Liver (tissue), 9 donors: Measurements from ENCODE around the gene CGB2. TPM values are rescaled to one million over a fixed set of nuclear protein-coding genes. Genes with fewer than 3 reads are reported as not detected.
A peak's percentile ranks its signal among the peaks of the same experiment; 100 is the strongest.

ENCODE experiments used
- DNase-seq: peaks from one replicate; pipeline ENCODE4 v3.0.0-alpha.2; 2017; ENCODE audit warnings: low spot score
- H3K27ac ChIP-seq, 2 donors: one replicate each; pipeline ENCODE4 v1.7.0; 2013; ENCODE audit warnings: inconsistent platforms in 2 of 2, low read length in 2 of 2, control low read depth in 1 of 2, low read depth in 1 of 2, mild to moderate bottlenecking in 1 of 2
- H3K27me3 ChIP-seq, 4 donors: one replicate each; pipeline versions ENCODE4 v1.6.1 to v1.7.0; 2013; ENCODE audit warnings: low read length in 3 of 4, inconsistent platforms in 1 of 4, mild to moderate bottlenecking in 1 of 4, moderate library complexity in 1 of 4; ENCODE audit not compliant: control insufficient read depth in 4 of 4, insufficient read depth in 4 of 4
- H3K36me3 ChIP-seq, 4 donors: one replicate each; pipeline versions ENCODE4 v1.6.1 to v1.7.0; 2013; ENCODE audit warnings: low read length in 3 of 4, mild to moderate bottlenecking in 3 of 4, low read depth in 1 of 4, moderate library complexity in 1 of 4; ENCODE audit not compliant: control insufficient read depth in 4 of 4, insufficient read depth in 3 of 4
- H3K4me1 ChIP-seq, 4 donors: one replicate each; pipeline versions ENCODE4 v1.6.1 to v1.7.0; 2013; ENCODE audit warnings: low read length in 3 of 4, mild to moderate bottlenecking in 3 of 4, moderate library complexity in 1 of 4; ENCODE audit not compliant: control insufficient read depth in 4 of 4, insufficient read depth in 4 of 4
- H3K4me3 ChIP-seq, 3 donors: one replicate each; pipeline versions ENCODE4 v1.6.1 to v1.7.0; 2013; ENCODE audit warnings: low read length in 3 of 3, control low read depth in 1 of 3, low read depth in 1 of 3, mild to moderate bottlenecking in 1 of 3
- H3K9ac ChIP-seq, 2 donors: one replicate each; pipeline ENCODE4 v1.7.0; 2013; ENCODE audit warnings: low read length in 2 of 2, mild to moderate bottlenecking in 2 of 2, moderate library complexity in 2 of 2, control low read depth in 1 of 2, low read depth in 1 of 2
- H3K9me3 ChIP-seq, 4 donors: one replicate each; pipeline versions ENCODE4 v1.6.1 to v1.7.0; 2013; ENCODE audit warnings: low read length in 3 of 4; ENCODE audit not compliant: control insufficient read depth in 4 of 4
- CTCF ChIP-seq: fragments of 150-350 bp; IDR thresholded peaks from 2 replicates; pipeline ENCODE4 v1.5.1; 2017; ENCODE audit warnings: improper control_type of control experiment, low read depth, low read length; ENCODE audit not compliant: missing input control
- EGR1 ChIP-seq, 2 donors: IDR thresholded peaks; 2 replicates each; pipeline ENCODE4 v1.6.1; 2016 to 2018; ENCODE audit warnings: antibody characterized with exemption in 2 of 2, low read depth in 2 of 2
- FOXA1 ChIP-seq: IDR thresholded peaks from 2 replicates; pipeline ENCODE4 v1.6.1; 2016; ENCODE audit warnings: antibody characterized with exemption
- FOXA2 ChIP-seq: IDR thresholded peaks from 2 replicates; pipeline ENCODE4 v1.6.1; 2016; ENCODE audit warnings: antibody characterized with exemption
- MAX ChIP-seq: IDR thresholded peaks from 2 replicates; pipeline ENCODE4 v1.6.1; 2016; ENCODE audit warnings: antibody characterized with exemption
- RAD21 ChIP-seq, 2 donors: IDR thresholded peaks; 2 replicates each; pipeline ENCODE4 v1.6.1; 2016; ENCODE audit warnings: antibody characterized with exemption in 2 of 2, mild to moderate bottlenecking in 2 of 2
- REST ChIP-seq: IDR thresholded peaks from 2 replicates; pipeline ENCODE4 v1.6.1; 2016; ENCODE audit warnings: antibody characterized with exemption, mild to moderate bottlenecking
- SP1 ChIP-seq: IDR thresholded peaks from 2 replicates; pipeline ENCODE4 v1.6.1; 2018; ENCODE audit warnings: antibody characterized with exemption, mild to moderate bottlenecking
- TAF1 ChIP-seq: conservative IDR thresholded peaks from 2 replicates; pipeline ENCODE4 v1.6.1; 2016; ENCODE audit warnings: antibody characterized with exemption, mild to moderate bottlenecking
- YY1 ChIP-seq: IDR thresholded peaks from 2 replicates; pipeline ENCODE4 v1.6.1; 2016; ENCODE audit warnings: antibody characterized with exemption, mild to moderate bottlenecking
- ZBTB33 ChIP-seq: IDR thresholded peaks from 2 replicates; pipeline ENCODE4 v1.6.1; 2016; ENCODE audit warnings: antibody characterized with exemption
- WGBS: extraction: QIAGEN DNeasy Blood & Tissue Kit; methylation state at CpG from one replicate; pipeline ENCODE4 v1.1.7; 2013; 5-methylcytosine and 5-hydroxymethylcytosine counted together
- polyA plus RNA-seq, 2 donors: library from polyadenylated mRNA; stranded (reverse) in 1 of 2; unstranded in 1 of 2; fragments of 200-250 nt in 1 of 2; fragments of >200 nt in 1 of 2; fragmentation: Nextera tagmentation in 1 of 2; extraction: Ambion mirVana in 1 of 2; gene quantifications; one replicate each; pipeline versions ENCODE4 v1.2.1 to v1.2.3, GENCODE V29; 2013 to 2015
- total RNA-seq, 2 donors: library from RNA; depleted of rRNA; stranded (reverse); fragments of >200 nt; gene quantifications; one replicate each; pipeline ENCODE4 v1.2.3, GENCODE V29; 2014
- donor health status: healthy.
- donor health status: healthy.
- donor health status: healthy.
- donor health status: healthy.
- donor health status: healthy.

CGB2 gene
- total and polyA plus RNA-seq, 4 donors = not detected

GRCh38 chr19:48994035-48994386 lies 37.7 kb upstream of the CGB2 start:
- no peak for TF ChIP-seq REST
- TF ChIP-seq YY1 = no peak
- TF ChIP-seq TAF1 = no peak
- no peak for TF ChIP-seq SP1
- TF ChIP-seq ZBTB33 = no peak
- no peak for TF ChIP-seq EGR1 (IDR thresholded peaks at IDR 0.05; ENCODE audit: low read depth in 2 of 2)
- no peak for TF ChIP-seq FOXA1
- no peak for TF ChIP-seq MAX
- TF ChIP-seq CTCF = no peak
- TF ChIP-seq FOXA2 = no peak
- DNase-seq = no peak
- no peaks in the 10 kb centered on the region for H3K9me3 ChIP-seq

GRCh38 chr19:48997972-48998371 lies 33.7 kb upstream of the CGB2 start:
- no peak overlapping the region for H3K4me3 ChIP-seq
- WGBS = 71% methylated on average over 5 of the region's 5 CpGs
- no peak overlapping the region for H3K9ac ChIP-seq
- H3K27ac ChIP-seq = no peak overlapping the region
- H3K9me3 ChIP-seq = no peaks in the 10 kb centered on the region
- peaks cover 0 to 3% (median 2%) of the 10 kb centered on the region in 4 donors for H3K36me3 ChIP-seq
- DNase-seq = peak; percentile 70
- no peaks in the 10 kb centered on the region for H3K27me3 ChIP-seq
- TF ChIP-seq RAD21 (IDR thresholded peaks at IDR 0.05) (peak; percentile 7 to 63), CTCF (peak; percentile 22), REST (no peak), SP1 (no peak), EGR1 (IDR thresholded peaks at IDR 0.05; ENCODE audit: low read depth in 2 of 2) (no peak)
- H3K4me1 ChIP-seq = peaks cover 2 to 13% (median 7%) of the 10 kb centered on the region in 4 donors

More at GRCh38 chr19:48994035-48994386, 37.7 kb upstream of the CGB2 start:
- H3K9ac ChIP-seq = peak overlapping the region; percentile 45 to 55
- peak overlapping the region; percentile 89 to 99 for H3K27ac ChIP-seq
- H3K4me3 ChIP-seq = peak overlapping the region; percentile 59 to 80 (median 61)
- H3K4me1 ChIP-seq = peaks cover 12 to 28% (median 17%) of the 10 kb centered on the region in 4 donors
- 2% methylated on average over 13 of the region's 13 CpGs for WGBS
- no peaks in the 10 kb centered on the region for H3K27me3 ChIP-seq
- H3K36me3 ChIP-seq = no peaks in the 10 kb centered on the region
